ENCODE data around the gene OTUB2. TPM values are rescaled to one million over a fixed set of nuclear protein-coding genes. Genes with fewer than 3 reads are reported as not detected.

Gene OTUB2
- total and polyA plus RNA-seq, 7 experiments from 2014 or later, result 0.11 to 2.5 (median 0.59) TPM; not detected in 1

DNA sequence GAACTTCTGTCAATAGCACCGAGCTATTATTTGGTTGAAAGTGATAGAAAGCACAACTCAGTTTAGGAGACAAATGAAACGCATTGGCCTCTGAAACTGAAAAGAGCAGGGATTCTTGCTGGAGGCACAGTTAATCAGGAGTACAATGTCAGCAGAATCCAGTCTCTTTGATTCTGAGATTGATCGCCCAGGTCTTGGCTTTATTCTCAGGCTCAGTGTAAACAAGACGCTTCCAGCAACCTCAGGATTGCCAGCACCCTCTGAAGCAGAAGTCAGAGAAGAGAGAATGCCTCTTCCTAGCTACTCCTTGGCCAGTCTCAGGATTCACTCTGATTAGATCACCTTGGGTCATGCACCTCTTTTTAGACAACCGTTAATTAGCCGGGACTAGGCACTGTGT is 11.8 kb upstream of the OTUB2 start:
- ATAC-seq (no peak), DNase-seq (no peak)
- Histone ChIP-seq H3K4me3 (ENCODE audit: low read length) (no peak overlapping the region), H3K27me3 (ENCODE audit: control insufficient read depth in 2 of 2, insufficient read depth in 2 of 2, low read length in 2 of 2) (no peaks in the 10 kb centered on the region), H3K36me3 (ENCODE audit: control insufficient read depth in 2 of 3, insufficient read depth in 3 of 3, low read length in 3 of 3) (no peaks in the 10 kb centered on the region), H3K27ac (ENCODE audit: low read depth, low read length) (no peak overlapping the region), H3K4me1 (ENCODE audit: control insufficient read depth in 2 of 2, insufficient read depth in 2 of 2, low read length in 2 of 2) (peaks cover 11 to 15% of the 10 kb centered on the region in 2 donors), H3K9me3 (ENCODE audit: control insufficient read depth in 2 of 3, low read length in 3 of 3) (no peaks in the 10 kb centered on the region)
- Mint-ChIP-seq H3K27me3 (peaks cover 0 to 6% (median 0%) of the 10 kb centered on the region in 5 donors), H3K36me3 (peaks cover 0 to 2% (median 0%) of the 10 kb centered on the region in 5 donors), H3K27ac (peak overlapping the region in 1 of 9 donors; percentile 32), H3K4me3 (no peak overlapping the region), H3K9me3 (peaks cover 0 to 3% (median 0%) of the 10 kb centered on the region in 11 donors), H3K4me1 (peaks cover 13 to 41% (median 31%) of the 10 kb centered on the region in 7 donors)
- intact Hi-C loops (cut with micrococcal nuclease), result no loop called here
- POLR2A ChIA-PET, result no interaction called here
- CTCF ChIA-PET, result interaction anchor here (0.7 kb wide), 2 partner anchors 10 to 784 kb away, joined by 3 read pairs; no protein-coding TSS in a partner anchor

DNA sequence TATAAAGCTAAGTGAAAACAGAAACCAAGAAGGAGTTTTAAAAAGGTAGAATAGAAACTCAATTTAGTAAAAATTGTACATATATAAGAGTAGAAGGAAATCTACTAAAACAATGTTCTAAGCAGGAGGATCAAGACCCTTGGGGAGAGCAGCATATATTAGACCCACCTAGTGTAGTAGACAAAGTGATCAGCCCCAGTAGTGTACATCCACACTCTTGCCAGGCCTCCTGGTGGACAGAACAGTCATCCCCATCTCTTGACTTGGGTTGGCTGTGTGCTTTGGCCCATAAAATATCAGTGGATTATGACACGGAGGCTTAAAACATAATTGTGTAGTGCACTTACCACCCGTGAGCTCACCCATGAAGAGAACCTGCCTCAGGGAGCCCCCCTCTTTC is 10.9 kb upstream of the OTUB2 start:
- Histone ChIP-seq H3K9me3 (ENCODE audit: control insufficient read depth in 2 of 3, low read length in 3 of 3) (no peaks in the 10 kb centered on the region), H3K4me3 (ENCODE audit: low read length) (no peak overlapping the region), H3K27ac (ENCODE audit: low read depth, low read length) (no peak overlapping the region), H3K4me1 (ENCODE audit: control insufficient read depth in 2 of 2, insufficient read depth in 2 of 2, low read length in 2 of 2) (peaks cover 11 to 15% of the 10 kb centered on the region in 2 donors), H3K36me3 (ENCODE audit: control insufficient read depth in 2 of 3, insufficient read depth in 3 of 3, low read length in 3 of 3) (no peaks in the 10 kb centered on the region), H3K27me3 (ENCODE audit: control insufficient read depth in 2 of 2, insufficient read depth in 2 of 2, low read length in 2 of 2) (no peaks in the 10 kb centered on the region)
- no peak for ATAC-seq
- peaks cover 0 to 3% (median 0%) of the 10 kb centered on the region in 11 donors for H3K9me3 Mint-ChIP-seq
- POLR2A ChIA-PET, result no interaction called here
- intact Hi-C loops (cut with micrococcal nuclease), result no loop called here
- no peak overlapping the region for H3K4me3 Mint-ChIP-seq
- H3K27ac Mint-ChIP-seq, result no peak overlapping the region
- no peak for DNase-seq
- H3K27me3 Mint-ChIP-seq, result peaks cover 0 to 6% (median 0%) of the 10 kb centered on the region in 5 donors
- H3K36me3 Mint-ChIP-seq, result no peaks in the 10 kb centered on the region
- CTCF ChIA-PET, result interaction anchor here (0.6 kb wide), 1 partner anchor 471 kb away, joined by 4 read pairs; no protein-coding TSS in a partner anchor
- peaks cover 13 to 32% (median 27%) of the 10 kb centered on the region in 7 donors for H3K4me1 Mint-ChIP-seq

- no peak overlapping the region for H3K4me3 ChIP-seq (ENCODE audit: low read length)
- peaks cover 0 to 3% (median 0%) of the 10 kb centered on the region in 11 donors for H3K9me3 Mint-ChIP-seq
- peaks cover 8 to 28% (median 15%) of the 10 kb centered on the region in 7 donors for H3K4me1 Mint-ChIP-seq
- DNase-seq, result no peak
- ChIA-PET CTCF (no interaction called here), POLR2A (no interaction called here)
- no peaks in the 10 kb centered on the region for H3K27me3 ChIP-seq (ENCODE audit: control insufficient read depth in 2 of 2, insufficient read depth in 2 of 2, low read length in 2 of 2)
- peaks cover 0 to 10% (median 0%) of the 10 kb centered on the region in 5 donors for H3K27me3 Mint-ChIP-seq
- H3K4me1 ChIP-seq (ENCODE audit: control insufficient read depth in 2 of 2, insufficient read depth in 2 of 2, low read length in 2 of 2), result peaks cover 3 to 10% of the 10 kb centered on the region in 2 donors
- H3K36me3 ChIP-seq (ENCODE audit: control insufficient read depth in 2 of 3, insufficient read depth in 3 of 3, low read length in 3 of 3), result no peaks in the 10 kb centered on the region
- ATAC-seq, result no peak
- H3K27ac ChIP-seq (ENCODE audit: low read depth, low read length), result no peak overlapping the region
- no peak overlapping the region for H3K4me3 Mint-ChIP-seq
- H3K27ac Mint-ChIP-seq, result no peak overlapping the region
- no peaks in the 10 kb centered on the region for H3K36me3 Mint-ChIP-seq
- no peaks in the 10 kb centered on the region for H3K9me3 ChIP-seq (ENCODE audit: control insufficient read depth in 2 of 3, low read length in 3 of 3)
- intact Hi-C loops (cut with micrococcal nuclease), result no loop called here
These were observed 9.6 kb upstream of the OTUB2 start for GRCh38 chr14:94016446-94016976.

DNA sequence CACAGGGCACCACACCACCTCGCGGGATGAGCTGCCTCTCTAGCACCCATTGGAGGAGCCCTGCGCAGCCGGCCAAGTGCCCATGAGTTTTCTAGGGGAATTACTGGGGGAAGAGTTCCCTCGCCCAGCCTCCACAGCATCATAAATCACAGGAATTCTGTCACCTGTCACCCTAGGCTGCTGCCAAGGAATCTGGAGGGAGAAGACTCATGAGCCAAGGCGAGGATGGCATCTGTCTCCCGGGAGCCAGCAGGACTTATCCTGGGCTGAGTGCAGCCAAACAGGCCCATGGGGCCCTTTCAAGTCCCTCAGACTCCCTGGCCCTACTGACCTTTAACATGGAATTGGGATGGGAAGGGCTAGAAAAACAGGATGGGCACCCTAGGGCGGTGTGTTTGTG is 7.8 kb upstream of the OTUB2 start:
- H3K27ac Mint-ChIP-seq, result no peak overlapping the region
- H3K36me3 Mint-ChIP-seq, result no peaks in the 10 kb centered on the region
- DNase-seq, result no peak
- H3K27ac ChIP-seq (ENCODE audit: low read depth, low read length), result no peak overlapping the region
- H3K4me1 Mint-ChIP-seq, result peaks cover 0 to 35% (median 8%) of the 10 kb centered on the region in 7 donors
- ChIA-PET POLR2A (interaction anchor here (1.4 kb wide), 1 partner anchor 8 kb away, joined by 4 read pairs; the partner anchor contains the start of gene OTUB2), CTCF (interaction anchor here (0.6 to 1.1 kb wide), 3 partner anchors 32 to 82 kb away, joined by 3 to 4 read pairs (median 3); no protein-coding TSS in a partner anchor)
- H3K27me3 Mint-ChIP-seq, result peaks cover 0 to 10% (median 0%) of the 10 kb centered on the region in 5 donors
- intact Hi-C loops (cut with micrococcal nuclease), result no loop called here
- no peaks in the 10 kb centered on the region for H3K36me3 ChIP-seq (ENCODE audit: control insufficient read depth in 2 of 3, insufficient read depth in 3 of 3, low read length in 3 of 3)
- no peak overlapping the region for H3K4me3 Mint-ChIP-seq
- H3K27me3 ChIP-seq (ENCODE audit: control insufficient read depth in 2 of 2, insufficient read depth in 2 of 2, low read length in 2 of 2), result no peaks in the 10 kb centered on the region
- no peak overlapping the region for H3K4me3 ChIP-seq (ENCODE audit: low read length)
- peaks cover 0 to 3% (median 0%) of the 10 kb centered on the region in 11 donors for H3K9me3 Mint-ChIP-seq
- no peaks in the 10 kb centered on the region for H3K4me1 ChIP-seq (ENCODE audit: control insufficient read depth in 2 of 2, insufficient read depth in 2 of 2, low read length in 2 of 2)
- ATAC-seq, result no peak
- H3K9me3 ChIP-seq (ENCODE audit: control insufficient read depth in 2 of 3, low read length in 3 of 3), result no peaks in the 10 kb centered on the region

DNA sequence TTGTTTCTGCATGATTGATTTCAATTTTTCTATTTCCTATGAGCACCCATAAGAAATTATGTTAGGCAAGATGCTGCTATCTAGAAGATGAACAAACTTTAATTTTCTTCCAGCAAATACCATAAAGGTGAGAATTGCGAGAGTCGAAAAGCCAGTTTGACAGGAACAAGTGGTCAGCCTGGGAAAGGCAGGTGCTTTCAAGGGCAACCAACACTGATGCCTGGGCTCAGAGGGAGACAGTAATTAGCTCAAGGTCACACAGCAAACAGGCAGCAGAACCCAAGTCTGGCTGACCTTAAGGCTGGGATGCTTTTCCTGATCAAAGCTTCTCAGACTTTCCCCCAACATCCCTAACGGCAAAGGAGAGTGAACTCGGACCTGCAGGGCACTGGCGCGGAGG is 6.8 kb upstream of the OTUB2 start:
- ChIA-PET POLR2A (no interaction called here), CTCF (interaction anchor here (1.1 kb wide), 1 partner anchor 17 kb away, joined by 3 read pairs; no protein-coding TSS in a partner anchor)
- peaks cover 0 to 11% (median 0%) of the 10 kb centered on the region in 5 donors for H3K27me3 Mint-ChIP-seq
- ATAC-seq (no peak), DNase-seq (no peak)
- H3K4me3 Mint-ChIP-seq, result no peak overlapping the region
- peaks cover 0 to 3% (median 0%) of the 10 kb centered on the region in 11 donors for H3K9me3 Mint-ChIP-seq
- intact Hi-C loops (cut with micrococcal nuclease), result no loop called here
- no peak overlapping the region for H3K4me3 ChIP-seq (ENCODE audit: low read length)
- no peaks in the 10 kb centered on the region for H3K36me3 ChIP-seq (ENCODE audit: control insufficient read depth in 2 of 3, insufficient read depth in 3 of 3, low read length in 3 of 3)
- H3K36me3 Mint-ChIP-seq, result no peaks in the 10 kb centered on the region
- no peaks in the 10 kb centered on the region for H3K9me3 ChIP-seq (ENCODE audit: control insufficient read depth in 2 of 3, low read length in 3 of 3)
- no peak overlapping the region for H3K27ac ChIP-seq (ENCODE audit: low read depth, low read length)
- no peaks in the 10 kb centered on the region for H3K4me1 ChIP-seq (ENCODE audit: control insufficient read depth in 2 of 2, insufficient read depth in 2 of 2, low read length in 2 of 2)
- no peaks in the 10 kb centered on the region for H3K27me3 ChIP-seq (ENCODE audit: control insufficient read depth in 2 of 2, insufficient read depth in 2 of 2, low read length in 2 of 2)
- H3K27ac Mint-ChIP-seq, result peak overlapping the region in 1 of 9 donors; percentile 46
- peaks cover 0 to 39% (median 8%) of the 10 kb centered on the region in 7 donors for H3K4me1 Mint-ChIP-seq

DNA sequence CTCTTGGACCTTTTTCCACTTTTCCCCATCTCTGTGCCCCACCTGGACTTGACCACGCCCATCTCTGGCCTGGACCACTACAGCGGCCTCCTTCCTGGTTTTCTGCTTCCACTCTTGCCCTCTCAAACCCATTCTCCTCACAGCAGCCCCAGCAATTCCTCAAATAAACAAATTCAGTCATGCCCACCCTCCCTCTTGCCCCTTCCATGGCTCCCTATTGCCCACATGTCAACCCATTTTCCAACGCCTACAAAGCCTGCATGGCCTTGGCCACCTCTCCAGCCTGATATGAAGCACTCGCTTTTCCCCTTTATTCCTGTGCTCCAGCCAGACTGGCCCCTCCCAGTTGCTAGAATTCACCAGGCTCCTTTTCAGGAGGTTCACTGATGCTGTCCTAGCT is 5.9 kb upstream of the OTUB2 start:
- Histone ChIP-seq H3K27ac (ENCODE audit: low read depth, low read length) (no peak overlapping the region), H3K36me3 (ENCODE audit: control insufficient read depth in 2 of 3, insufficient read depth in 3 of 3, low read length in 3 of 3) (no peaks in the 10 kb centered on the region), H3K4me3 (ENCODE audit: low read length) (no peak overlapping the region), H3K9me3 (ENCODE audit: control insufficient read depth in 2 of 3, low read length in 3 of 3) (no peaks in the 10 kb centered on the region), H3K4me1 (ENCODE audit: control insufficient read depth in 2 of 2, insufficient read depth in 2 of 2, low read length in 2 of 2) (no peaks in the 10 kb centered on the region), H3K27me3 (ENCODE audit: control insufficient read depth in 2 of 2, insufficient read depth in 2 of 2, low read length in 2 of 2) (no peaks in the 10 kb centered on the region)
- Mint-ChIP-seq H3K27me3 (peaks cover 0 to 11% (median 0%) of the 10 kb centered on the region in 5 donors), H3K4me3 (no peak overlapping the region), H3K36me3 (no peaks in the 10 kb centered on the region), H3K9me3 (peaks cover 0 to 3% (median 0%) of the 10 kb centered on the region in 11 donors), H3K27ac (peak overlapping the region in 2 of 9 donors; percentile 40 to 78), H3K4me1 (peaks cover 0 to 32% (median 8%) of the 10 kb centered on the region in 7 donors)
- CTCF ChIA-PET, result interaction anchor here (1.5 kb wide), 1 partner anchor 81 kb away, joined by 5 read pairs; no protein-coding TSS in a partner anchor
- DNase-seq (no peak), ATAC-seq (no peak)
- intact Hi-C loops (cut with micrococcal nuclease), result no loop called here
- POLR2A ChIA-PET, result interaction anchor here (1.1 kb wide), 1 partner anchor 9 kb away, joined by 4 read pairs; no protein-coding TSS in a partner anchor
